ENCODE measurements around the gene AMZ2. TPM values are rescaled to one million over a fixed set of nuclear protein-coding genes. Genes with fewer than 3 reads are reported as not detected.
"Not testable (repeated sequence)": the region's sequence is repeated elsewhere in the genome, so short reads cannot be mapped to it uniquely, and the experiment has no call there.

Gene AMZ2
- polyA plus RNA-seq, 3 donors from 2014 or later: 146 to 193 (median 169) TPM

DNA sequence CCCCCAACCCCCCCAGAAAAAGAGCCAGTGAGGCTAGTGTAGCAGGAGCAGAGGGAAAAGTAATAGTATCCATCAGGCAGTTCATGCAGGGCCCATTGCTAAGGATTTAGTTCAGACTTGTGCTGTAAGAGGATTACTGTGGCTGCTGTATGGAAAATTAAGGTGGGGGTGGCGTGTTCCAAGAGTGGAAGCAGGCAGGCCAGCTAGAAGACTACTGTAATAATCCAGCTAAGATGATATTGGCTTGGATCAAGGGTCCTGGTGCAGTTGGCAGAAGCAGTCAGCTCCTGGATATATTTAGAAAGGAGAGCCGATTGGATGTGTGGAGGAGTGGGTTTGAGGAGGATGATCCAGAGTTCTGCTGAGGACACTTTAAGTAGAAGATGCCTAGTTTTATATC is 14.6 kb downstream of the AMZ2 start:
- not testable (repeated sequence) for DNase-seq, H3K36me3 Mint-ChIP-seq, H3K9me3 Mint-ChIP-seq
- H3K4me1 Mint-ChIP-seq: peaks cover 71 to 76% of the 10 kb centered on the region in 2 donors
- H3K27me3 Mint-ChIP-seq (ENCODE audit: low read depth in 3 of 3): peaks cover 0 to 13% (median 8%) of the 10 kb centered on the region in 3 donors
- H3K27ac Mint-ChIP-seq: peak overlapping the region; percentile 45 to 100 (median 90)
- H3K4me3 Mint-ChIP-seq: peak overlapping the region in 2 of 5 donors; percentile 21 to 26

DNA sequence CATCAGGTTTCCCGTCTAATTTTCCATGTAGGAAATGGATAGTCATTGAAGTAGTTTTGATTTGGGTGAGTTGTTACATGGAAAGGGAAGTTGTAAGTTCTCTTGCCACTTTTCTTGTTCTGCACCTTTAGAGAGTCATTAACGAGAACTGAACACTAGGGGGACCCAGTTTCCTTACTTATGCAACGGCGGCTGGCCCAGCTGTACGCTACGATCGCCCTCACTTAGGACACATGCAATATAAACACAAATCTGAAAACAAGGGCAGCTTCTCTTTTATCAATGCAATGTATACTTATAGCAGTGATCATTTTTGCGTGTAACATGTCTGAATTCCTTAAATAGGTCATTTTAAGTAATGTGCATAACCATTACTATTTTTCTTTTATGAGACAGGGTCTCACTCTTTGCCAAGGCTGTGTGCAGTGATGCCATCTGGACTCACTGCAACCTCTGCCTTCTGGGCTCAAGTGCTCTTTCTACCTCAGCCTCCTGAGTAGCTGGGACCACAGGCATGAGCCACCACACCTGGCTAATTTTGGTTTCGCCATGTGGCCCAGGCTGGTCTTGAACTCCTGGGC is 15.3 kb downstream of the AMZ2 start:
- Mint-ChIP-seq H3K27me3 (ENCODE audit: low read depth in 3 of 3) (peaks cover 0 to 13% (median 8%) of the 10 kb centered on the region in 3 donors), H3K27ac (peak overlapping the region; percentile 65 to 100 (median 90)), H3K4me1 (peaks cover 67 to 75% of the 10 kb centered on the region in 2 donors), H3K36me3 (peaks cover 7 to 13% (median 9%) of the 10 kb centered on the region in 3 donors), H3K4me3 (peak overlapping the region in 4 of 5 donors; percentile 15 to 36 (median 24))
- DNase-seq: peak in 2 of 3 donors; percentile 46 to 72
- H3K9me3 Mint-ChIP-seq: not testable (repeated sequence)

GRCh38 chr17:68265833-68266232 is 18.0 kb downstream of the AMZ2 start:
- not testable (repeated sequence) for H3K27me3 Mint-ChIP-seq (ENCODE audit: low read depth in 3 of 3); H3K9me3 Mint-ChIP-seq; DNase-seq
- peaks cover 16 to 23% (median 18%) of the 10 kb centered on the region in 3 donors for H3K36me3 Mint-ChIP-seq
- peak overlapping the region in 3 of 5 donors; percentile 65 to 76 (median 72) for H3K4me3 Mint-ChIP-seq
- H3K4me1 Mint-ChIP-seq: peaks cover 48% of the 10 kb centered on the region in 2 donors
- peak overlapping the region; percentile 90 to 97 (median 96) for H3K27ac Mint-ChIP-seq

DNA sequence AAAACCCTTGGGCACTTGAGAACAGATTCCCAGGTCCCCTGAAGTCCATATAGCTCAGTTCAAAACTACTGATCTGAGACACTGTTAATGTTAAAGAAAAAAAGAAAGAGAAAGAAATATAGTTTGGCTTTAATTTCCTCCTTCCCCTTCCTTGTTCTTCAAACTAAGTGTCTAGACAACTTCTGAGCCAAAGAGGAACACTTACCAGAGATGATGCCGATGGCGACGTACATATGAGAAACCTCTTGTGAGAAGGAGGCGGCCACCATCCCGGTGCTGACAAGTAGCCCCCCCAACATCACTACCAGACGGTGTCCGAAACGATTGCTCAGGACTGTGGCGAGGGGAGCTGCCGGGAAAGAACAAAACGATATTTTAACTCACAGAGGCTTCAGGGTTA is 25.9 kb downstream of the AMZ2 start:
- no peak for DNase-seq
- Mint-ChIP-seq H3K27ac (peak overlapping the region in 2 of 6 donors; percentile 14 to 62), H3K4me3 (no peak overlapping the region), H3K36me3 (peaks cover 33 to 58% (median 38%) of the 10 kb centered on the region in 3 donors), H3K27me3 (ENCODE audit: low read depth in 3 of 3) (peaks cover 0 to 2% (median 0%) of the 10 kb centered on the region in 3 donors), H3K4me1 (peaks cover 0 to 2% of the 10 kb centered on the region in 2 donors), H3K9me3 (no peaks in the 10 kb centered on the region)

DNA sequence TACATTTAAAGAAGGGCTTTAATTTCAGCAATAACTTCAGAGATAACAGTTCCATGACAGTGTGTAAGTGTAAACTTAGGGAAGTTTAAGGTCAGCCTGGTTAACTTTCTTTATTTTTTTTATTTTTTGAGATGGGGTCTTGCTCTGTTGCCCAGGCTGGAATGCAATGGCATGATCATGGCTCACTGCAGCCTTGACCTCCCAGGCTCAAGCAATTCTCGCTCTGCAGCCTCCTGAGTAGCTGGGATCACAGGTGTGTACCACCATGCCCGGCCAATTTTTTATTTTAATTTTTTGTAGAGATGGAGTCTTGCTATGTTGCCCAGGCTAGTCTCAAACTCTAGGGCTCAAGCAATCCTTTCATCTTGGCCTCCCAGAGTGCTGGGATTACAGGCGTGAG is 28.5 kb downstream of the AMZ2 start:
- not testable (repeated sequence) for DNase-seq; H3K4me3 Mint-ChIP-seq; H3K27ac Mint-ChIP-seq; H3K9me3 Mint-ChIP-seq; H3K27me3 Mint-ChIP-seq (ENCODE audit: low read depth in 3 of 3)
- peaks cover 9 to 15% of the 10 kb centered on the region in 2 donors for H3K4me1 Mint-ChIP-seq
- H3K36me3 Mint-ChIP-seq: peaks cover 46 to 60% (median 48%) of the 10 kb centered on the region in 3 donors

GRCh38 chr17:68277807-68278206 is 30.0 kb downstream of the AMZ2 start:
- peaks cover 21 to 24% of the 10 kb centered on the region in 2 donors for H3K4me1 Mint-ChIP-seq
- H3K9me3 Mint-ChIP-seq: no peaks in the 10 kb centered on the region
- peaks cover 0 to 2% (median 0%) of the 10 kb centered on the region in 3 donors for H3K27me3 Mint-ChIP-seq (ENCODE audit: low read depth in 3 of 3)
- DNase-seq: no peak
- H3K4me3 Mint-ChIP-seq: no peak overlapping the region
- H3K27ac Mint-ChIP-seq: peak overlapping the region in 4 of 6 donors; percentile 45 to 55 (median 52)
- H3K36me3 Mint-ChIP-seq: peaks cover 44 to 61% (median 52%) of the 10 kb centered on the region in 3 donors

DNA sequence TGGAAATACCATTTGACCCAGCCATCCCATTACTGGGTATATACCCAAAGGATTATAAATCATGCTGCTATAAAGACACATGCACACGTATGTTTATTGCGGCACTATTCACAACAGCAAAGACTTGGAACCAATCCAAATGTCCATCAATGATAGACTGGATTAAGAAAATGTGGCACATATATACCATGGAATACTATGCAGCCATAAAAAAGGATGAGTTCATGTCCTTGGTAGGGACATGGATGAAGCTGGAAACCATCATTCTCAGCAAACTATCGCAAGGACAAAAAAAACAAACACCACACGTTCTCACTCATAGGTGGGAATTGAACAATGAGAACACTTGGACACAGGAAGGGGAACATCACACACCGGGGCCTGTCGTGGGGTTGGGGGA is 34.1 kb downstream of the AMZ2 start:
- peak overlapping the region; percentile 7 to 84 (median 61) for H3K27ac Mint-ChIP-seq
- not testable (repeated sequence) for H3K4me3 Mint-ChIP-seq; DNase-seq; H3K27me3 Mint-ChIP-seq (ENCODE audit: low read depth in 3 of 3); H3K9me3 Mint-ChIP-seq
- peaks cover 37 to 42% of the 10 kb centered on the region in 2 donors for H3K4me1 Mint-ChIP-seq
- peaks cover 29 to 40% (median 37%) of the 10 kb centered on the region in 3 donors for H3K36me3 Mint-ChIP-seq

GRCh38 chr17:68288375-68288774 is 40.5 kb downstream of the AMZ2 start:
- peak overlapping the region; percentile 97 to 100 (median 99) for H3K27ac Mint-ChIP-seq
- peak overlapping the region; percentile 97 to 100 (median 99) for H3K4me3 Mint-ChIP-seq
- no peak for DNase-seq
- H3K4me1 Mint-ChIP-seq: peaks cover 57 to 66% of the 10 kb centered on the region in 2 donors
- peaks cover 6 to 23% (median 12%) of the 10 kb centered on the region in 3 donors for H3K27me3 Mint-ChIP-seq (ENCODE audit: low read depth in 3 of 3)
- peaks cover 0 to 3% (median 0%) of the 10 kb centered on the region in 3 donors for H3K36me3 Mint-ChIP-seq
- no peaks in the 10 kb centered on the region for H3K9me3 Mint-ChIP-seq

DNA sequence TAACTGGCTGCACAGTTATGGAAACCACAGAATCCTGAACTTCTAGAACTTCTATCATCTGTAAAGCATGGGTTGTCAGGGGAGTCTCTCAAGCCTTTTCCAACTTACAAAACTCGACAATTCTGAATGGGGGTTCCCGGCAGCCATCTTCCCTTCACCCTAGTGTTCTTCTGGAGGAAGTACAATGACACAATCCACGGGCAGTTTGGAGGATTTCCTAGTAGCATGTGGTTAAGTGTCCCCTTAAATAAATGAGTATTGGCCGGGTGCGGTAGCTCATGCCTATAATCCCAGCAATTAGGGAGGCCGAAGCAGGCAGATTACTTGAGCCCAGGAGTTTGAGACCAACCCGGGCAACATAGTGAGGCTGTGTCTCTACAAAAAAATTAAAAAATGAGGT is 41.0 kb downstream of the AMZ2 start:
- Mint-ChIP-seq H3K4me1 (peaks cover 60 to 71% of the 10 kb centered on the region in 2 donors), H3K4me3 (peak overlapping the region; percentile 97 to 100 (median 99)), H3K9me3 (no peaks in the 10 kb centered on the region), H3K36me3 (peaks cover 0 to 3% (median 0%) of the 10 kb centered on the region in 3 donors), H3K27me3 (ENCODE audit: low read depth in 3 of 3) (peaks cover 6 to 25% (median 12%) of the 10 kb centered on the region in 3 donors), H3K27ac (peak overlapping the region; percentile 97 to 100 (median 99))
- DNase-seq: peak; percentile 33 to 43 (median 38)

GRCh38 chr17:68289473-68289872 is 41.6 kb downstream of the AMZ2 start:
- Mint-ChIP-seq H3K27ac (peak overlapping the region; percentile 97 to 100 (median 99)), H3K27me3 (ENCODE audit: low read depth in 3 of 3) (peaks cover 6 to 26% (median 12%) of the 10 kb centered on the region in 3 donors), H3K4me1 (peaks cover 67 to 76% of the 10 kb centered on the region in 2 donors), H3K36me3 (peaks cover 0 to under 1% (median 0%) of the 10 kb centered on the region in 3 donors), H3K9me3 (no peaks in the 10 kb centered on the region), H3K4me3 (peak overlapping the region; percentile 97 to 100 (median 99))
- DNase-seq: peak; percentile 26 to 42 (median 41)

- Mint-ChIP-seq H3K4me3 (peak overlapping the region; percentile 97 to 100 (median 99)), H3K27me3 (ENCODE audit: low read depth in 3 of 3) (peaks cover 6 to 26% (median 12%) of the 10 kb centered on the region in 3 donors), H3K4me1 (peaks cover 69 to 76% of the 10 kb centered on the region in 2 donors), H3K36me3 (no peaks in the 10 kb centered on the region), H3K9me3 (no peaks in the 10 kb centered on the region), H3K27ac (peak overlapping the region; percentile 97 to 100 (median 99))
- no peak for DNase-seq
Measured at GRCh38 chr17:68289936-68290267, 42.1 kb downstream of the AMZ2 start.

- peaks cover 70 to 77% of the 10 kb centered on the region in 2 donors for H3K4me1 Mint-ChIP-seq
- H3K27ac Mint-ChIP-seq: peak overlapping the region; percentile 97 to 100 (median 99)
- H3K27me3 Mint-ChIP-seq (ENCODE audit: low read depth in 3 of 3): peaks cover 6 to 26% (median 12%) of the 10 kb centered on the region in 3 donors
- peak; percentile 87 to 88 (median 88) for DNase-seq
- H3K9me3 Mint-ChIP-seq: no peaks in the 10 kb centered on the region
- peak overlapping the region; percentile 97 to 100 (median 99) for H3K4me3 Mint-ChIP-seq
- no peaks in the 10 kb centered on the region for H3K36me3 Mint-ChIP-seq
Measured at GRCh38 chr17:68290268-68290954, 42.6 kb downstream of the AMZ2 start.

DNA sequence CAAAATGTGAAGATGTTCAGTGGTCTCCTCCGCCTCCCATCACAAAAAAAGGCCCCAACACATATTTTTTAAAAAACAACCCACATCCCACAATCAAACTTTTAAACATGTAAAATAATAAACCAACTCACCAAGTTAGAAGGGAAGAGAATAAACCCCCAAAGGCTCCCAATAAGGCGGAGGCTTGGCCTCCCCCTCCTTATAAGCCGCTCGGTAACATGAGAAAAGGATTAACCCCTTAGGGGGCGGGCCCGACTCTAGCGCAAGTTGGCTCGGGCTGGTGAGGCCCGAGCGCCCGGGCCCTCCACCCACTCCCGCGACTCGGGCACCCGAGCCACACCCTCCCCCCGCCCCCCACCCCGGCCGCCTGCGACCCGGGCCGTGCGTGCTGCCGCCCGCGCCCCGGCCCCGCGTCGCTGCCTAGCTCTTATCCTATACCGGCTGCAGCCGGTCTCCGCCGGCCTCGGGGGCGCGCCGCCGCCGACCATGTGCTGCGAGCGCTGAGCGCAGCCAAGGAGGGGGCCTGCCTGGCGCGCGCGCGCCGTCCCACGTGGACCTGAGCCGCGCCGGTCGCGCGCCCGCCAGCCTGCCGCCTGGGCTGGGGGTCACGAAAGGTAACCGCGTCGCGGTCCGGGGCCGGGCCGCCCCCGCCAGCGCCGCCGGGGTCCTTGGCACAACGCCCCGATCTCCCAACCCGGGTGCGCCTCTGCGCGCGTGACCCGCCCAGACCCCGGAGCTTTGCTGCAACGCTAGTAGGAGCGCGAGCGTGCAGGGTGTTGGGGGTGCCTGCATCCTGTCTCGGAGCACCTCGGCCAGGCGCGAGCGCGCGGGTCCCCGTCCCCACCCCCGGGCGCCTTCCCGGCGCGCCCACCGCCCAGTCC is 43.4 kb downstream of the AMZ2 start, which contains the start of the genes ARSG and SLC16A6:
ARSG (plus strand) TSS at position 541 of the 881 bp plus-strand sequence. CDS start 15,999 bp downstream, outside the sequence.
SLC16A6 (minus strand) TSS at position 173 of the 881 bp plus-strand sequence. CDS start 12,807 bp downstream, outside the sequence.
- Mint-ChIP-seq H3K4me3 (peak within 1 kb of the TSS; percentile 97 to 100 (median 99)), H3K27me3 (ENCODE audit: low read depth in 3 of 3) (peaks cover 6 to 26% (median 14%) of the 10 kb centered on the region in 3 donors), H3K9me3 (no peaks in the 10 kb centered on the region), H3K4me1 (peaks cover 71 to 78% of the 10 kb centered on the region in 2 donors), H3K27ac (peak within 1 kb of the TSS; percentile 97 to 100 (median 99)), H3K36me3 (no peaks in the 10 kb centered on the region)
- peak; percentile 87 to 91 (median 91) for DNase-seq
